GM04504 (cell line): Measurements from ENCODE around the gene CLSTN2.

Experiments
- DNase-seq: peaks from one replicate; pipeline ENCODE4 v3.0.0-alpha.2; 2012; ENCODE audit warnings: low read depth

The CLSTN2 gene

GRCh38 chr3:140096037-140096436, 161.1 kb downstream of the CLSTN2 start:
- DNase-seq = no peak

GRCh38 chr3:140097874-140098635, 163.1 kb downstream of the CLSTN2 start:
- DNase-seq = no peak

- no peak for DNase-seq
Measured at GRCh38 chr3:140100479-140100878, 165.5 kb downstream of the CLSTN2 start.

GRCh38 chr3:140103166-140103565, 168.2 kb downstream of the CLSTN2 start:
- DNase-seq = no peak

- no peak for DNase-seq
Measured at GRCh38 chr3:140103986-140104645, 169.1 kb downstream of the CLSTN2 start.

- DNase-seq = no peak
Measured at GRCh38 chr3:140113996-140114788, 179.2 kb downstream of the CLSTN2 start.

- DNase-seq = no peak
Measured at GRCh38 chr3:140114789-140115080, 179.8 kb downstream of the CLSTN2 start.

GRCh38 chr3:140117096-140117526, 182.1 kb downstream of the CLSTN2 start:
- DNase-seq = no peak

GRCh38 chr3:140122183-140122582, 187.2 kb downstream of the CLSTN2 start:
- no peak for DNase-seq

GRCh38 chr3:140128217-140128616, 193.2 kb downstream of the CLSTN2 start:
- no peak for DNase-seq

- DNase-seq = peak; percentile 3
Measured at GRCh38 chr3:140128631-140129030, 193.6 kb downstream of the CLSTN2 start.

GRCh38 chr3:140129768-140130284, 194.8 kb downstream of the CLSTN2 start:
- DNase-seq = no peak

- no peak for DNase-seq
Measured at GRCh38 chr3:140131895-140132294, 196.9 kb downstream of the CLSTN2 start.

- no peak for DNase-seq
Measured at GRCh38 chr3:140134231-140134965, 199.4 kb downstream of the CLSTN2 start.

- DNase-seq = no peak
Measured at GRCh38 chr3:140135461-140135860, 200.5 kb downstream of the CLSTN2 start.

- no peak for DNase-seq
Measured at GRCh38 chr3:140143367-140144069, 208.5 kb downstream of the CLSTN2 start.

- DNase-seq = no peak
Measured at GRCh38 chr3:140145528-140145927, 210.5 kb downstream of the CLSTN2 start.

GRCh38 chr3:140146668-140147067, 211.7 kb downstream of the CLSTN2 start:
- DNase-seq = no peak

- no peak for DNase-seq
Measured at GRCh38 chr3:140147965-140148490, 213.0 kb downstream of the CLSTN2 start.

- no peak for DNase-seq
Measured at GRCh38 chr3:140148824-140149390, 213.9 kb downstream of the CLSTN2 start.

GRCh38 chr3:140151321-140151720, 216.3 kb downstream of the CLSTN2 start:
- DNase-seq = no peak
